Endothelial cell of umbilical vein (primary cell): ENCODE measurements around the gene TLCD3B. TPM values are rescaled to one million over a fixed set of nuclear protein-coding genes. Genes with fewer than 3 reads are reported as not detected.

Source experiments
- BruUV-seq: library from RNA; stranded (reverse); fragments of 400-500 nt; replicated peaks from 2 replicates; lab custom pipeline; 2021; lab: Mats Ljungman, UMichigan
- CTCF ChIA-PET: fragments of 300-600, 350-600 bp; sonication (Branson Sonifier 250); formaldehyde crosslinking; loops from one replicate; lab custom pipeline; 2021; ENCODE audit warnings: antibody characterized with exemption, inconsistent platforms; lab: Charles Lee
- POLR2A ChIA-PET: fragments of 300-600, 350-600 bp; sonication (Branson Sonifier 250); formaldehyde crosslinking; loops from one replicate; lab custom pipeline; 2021; ENCODE audit warnings: antibody characterized with exemption, inconsistent platforms; lab: Charles Lee
- DNase-seq: peaks from one replicate; pipeline ENCODE4 v3.0.0-alpha.2; 2011; ENCODE audit warnings: low read depth, low spot score
- FAIRE-seq: peaks from 2 replicates; lab custom pipeline; 2011; peaks lifted over from hg19 to GRCh38; lab: Jason Lieb, UNC
- H2AFZ ChIP-seq: 2 replicates; pipeline ENCODE4 v1.6.0; 2012; ENCODE audit warnings: low read depth, low read length, control low read depth, inconsistent platforms
- H3K27ac ChIP-seq: 2 replicates; pipeline ENCODE4 v1.5.1; 2011; ENCODE audit warnings: low read depth, mild to moderate bottlenecking, control low read depth, low read length, moderate library complexity; ENCODE audit not compliant: insufficient read depth
- H3K27me3 ChIP-seq, 2 experiments: 2 replicates each; pipeline versions ENCODE4 v1.6.0 to v1.6.1; 2011; ENCODE audit warnings: low read length in 2 of 2, mixed read lengths in 1 of 2; ENCODE audit not compliant: control insufficient read depth in 2 of 2, insufficient read depth in 2 of 2
- H3K36me3 ChIP-seq, 2 experiments: 2 replicates in 1 of 2; 3 replicates in 1 of 2; pipeline ENCODE4 v1.5.1; 2011; ENCODE audit warnings: low read length in 2 of 2, mild to moderate bottlenecking in 1 of 2, moderate library complexity in 1 of 2; ENCODE audit not compliant: control insufficient read depth in 2 of 2, insufficient read depth in 2 of 2; ENCODE audit errors: extremely low read depth in 1 of 2
- H3K4me1 ChIP-seq: 3 replicates; pipeline ENCODE4 v1.5.1; 2011; ENCODE audit warnings: mild to moderate bottlenecking, low read length; ENCODE audit not compliant: control insufficient read depth, insufficient read depth; ENCODE audit errors: extremely low read depth
- H3K4me2 ChIP-seq: 2 replicates; pipeline ENCODE4 v1.6.1; 2011; ENCODE audit warnings: low read length, control low read depth, mixed read lengths; ENCODE audit not compliant: insufficient read depth
- H3K4me3 ChIP-seq, 3 experiments: fragments of 200-600 bp in 1 of 3; sonication (generic), shearing (Covaris generic) in 1 of 3; replicated peaks in 1 of 3; 2 replicates each; pipeline ENCODE4 v1.5.1; 2011 to 2016; ENCODE audit warnings: control low read depth in 3 of 3, low read length in 3 of 3, mild to moderate bottlenecking in 2 of 3, inconsistent platforms in 1 of 3, low read depth in 1 of 3, moderate library complexity in 1 of 3; ENCODE audit not compliant: insufficient read depth in 1 of 3
- H3K79me2 ChIP-seq: 2 replicates; pipeline ENCODE4 v1.6.0; 2012; ENCODE audit warnings: low read length, inconsistent platforms; ENCODE audit not compliant: control insufficient read depth, insufficient read depth
- H3K9ac ChIP-seq: replicated peaks from 2 replicates; pipeline ENCODE3; 2011; ENCODE audit warnings: low read length, control low read depth; ENCODE audit not compliant: insufficient read depth; ENCODE audit errors: extremely low read depth
- H3K9me1 ChIP-seq: replicated peaks from 3 replicates; pipeline ENCODE4 v1.6.0; 2011; ENCODE audit warnings: mild to moderate bottlenecking, low read length; ENCODE audit not compliant: control insufficient read depth, insufficient read depth; ENCODE audit errors: extremely low read depth
- H3K9me3 ChIP-seq: replicated peaks from 2 replicates; pipeline ENCODE4 v1.5.1; 2012; ENCODE audit warnings: low read length, inconsistent platforms; ENCODE audit not compliant: control insufficient read depth, insufficient read depth
- H4K20me1 ChIP-seq: replicated peaks from 2 replicates; pipeline ENCODE3; 2011; ENCODE audit warnings: mild to moderate bottlenecking, low read length; ENCODE audit not compliant: control insufficient read depth, insufficient read depth; ENCODE audit errors: extremely low read depth
- CTCF ChIP-seq, 2 donors: IDR thresholded peaks; 1 replicate in 1 of 2; 2 replicates in 1 of 2; pipeline ENCODE4 v1.5.1; 2011; ENCODE audit warnings: low read length in 2 of 2, mild to moderate bottlenecking in 2 of 2, moderate library complexity in 2 of 2, control low read depth in 1 of 2, inconsistent platforms in 1 of 2, low read depth in 1 of 2; ENCODE audit not compliant: insufficient read depth in 1 of 2; ENCODE audit errors: extremely low read depth in 1 of 2
- EZH2 ChIP-seq: IDR thresholded peaks from 2 replicates; pipeline ENCODE4 v1.6.1; 2012; ENCODE audit warnings: borderline replicate concordance, low read depth, mild to moderate bottlenecking, moderate library complexity, low read length, inconsistent platforms; ENCODE audit not compliant: severe bottlenecking
- FOS ChIP-seq: IDR thresholded peaks from 2 replicates; pipeline ENCODE4 v1.6.1; 2011; ENCODE audit warnings: mild to moderate bottlenecking, low read length, moderate library complexity, borderline replicate concordance; ENCODE audit not compliant: insufficient read depth
- GATA2 ChIP-seq: IDR thresholded peaks from 2 replicates; pipeline ENCODE4 v1.7.0; 2011; ENCODE audit warnings: low read depth, mild to moderate bottlenecking, moderate library complexity, mixed read lengths, low read length; ENCODE audit not compliant: insufficient read length, insufficient read depth
- JUN ChIP-seq: IDR thresholded peaks from 2 replicates; pipeline ENCODE4 v1.6.1; 2011; ENCODE audit warnings: borderline replicate concordance, low read depth; ENCODE audit not compliant: insufficient read length, insufficient read depth
- MAX ChIP-seq: IDR thresholded peaks from 2 replicates; pipeline ENCODE4 v1.6.1; 2011; ENCODE audit not compliant: insufficient read depth, insufficient read length
- MYC ChIP-seq: IDR thresholded peaks from one replicate; pipeline ENCODE4 v1.6.1; 2011; ENCODE audit warnings: mild to moderate bottlenecking, low read depth, low read length
- POLR2A ChIP-seq: IDR thresholded peaks from 2 replicates; pipeline ENCODE4 v1.6.1; 2012; ENCODE audit warnings: low read depth, mild to moderate bottlenecking, control low read depth, low read length
- POLR2AphosphoS5 ChIP-seq: IDR thresholded peaks from 2 replicates; pipeline ENCODE4 v1.6.1; 2012; ENCODE audit warnings: low read depth, mild to moderate bottlenecking, control low read depth, low read length, moderate library complexity; ENCODE audit not compliant: insufficient read depth
- dilution Hi-C: fragments of 300-500 bp; cut with MboI; formaldehyde crosslinking; loops from one replicate; pipeline ENCODE4 v1.15.0; 2019; ENCODE audit warnings: low sequenced_read_pairs; ENCODE audit not compliant: extremely low pct_ligation_motif_present
- intact Hi-C: fragments of 100-400 bp; cut with micrococcal nuclease; formaldehyde crosslinking; loops from one replicate; pipeline ENCODE4 v1.10.0; 2022
- polyA plus RNA-seq, 4 experiments: library from polyadenylated mRNA; depleted of rRNA in 3 of 4; stranded (reverse) in 3 of 4; unstranded in 1 of 4; fragments of >200 nt; gene quantifications; 2 replicates each; pipeline versions ENCODE4 v1.2.1 to v1.2.3, GENCODE V29; 2011 to 2012; ENCODE audit warnings: missing spikeins in 1 of 4
- total RNA-seq: library from RNA; stranded (reverse); gene quantifications from 2 replicates; pipeline ENCODE4 v1.2.3, GENCODE V29; 2021

Gene TLCD3B
- total and polyA plus RNA-seq, 2 donors (not counting 3 experiments of a cell fraction or from before 2014, with no cell fraction given), result 0.37 to 0.86 TPM

GRCh38 chr16:30065102-30065942 is 34.3 kb upstream of the TLCD3B start, which contains the start of gene ALDOA:
Gene ALDOA (plus strand): TSS chr16:30065760. CDS start chr16:30066898, 1,138 bp downstream.
- FAIRE-seq, result peak; percentile 96
- no TSS peak for BruUV-seq

More at GRCh38 chr16:30065102-30065942, 34.3 kb upstream of the TLCD3B start, which contains the start of gene ALDOA:
- Histone ChIP-seq H3K9ac (peak within 1 kb of the TSS; percentile 82), H3K79me2 (peaks cover 43% of the 10 kb centered on the region), H4K20me1 (no peaks in the 10 kb centered on the region), H3K27ac (peak within 1 kb of the TSS; percentile 78), H3K27me3 (no peaks in the 10 kb centered on the region), H3K4me3 (peak within 1 kb of the TSS; percentile 71 to 95 (median 91)), H3K36me3 (peaks cover 17 to 28% of the 10 kb centered on the region in 2 experiments), H3K9me1 (no peaks in the 10 kb centered on the region), H3K4me1 (peaks cover 29% of the 10 kb centered on the region), H3K4me2 (peak within 1 kb of the TSS; percentile 91), H2AFZ (no peak within 1 kb of the TSS), H3K9me3 (no peaks in the 10 kb centered on the region)
- peak; percentile 99 for DNase-seq
- POLR2A ChIA-PET, result interaction anchor here (0.7 to 2.8 kb wide), 7 partner anchors 10 to 365 kb away, joined by 3 to 21 read pairs (median 4); partner anchors contain the start of genes DCTPP1, PPP4C, SEZ6L2 and TBX6
- intact Hi-C loops (loop anchor here (1.0 to 2.0 kb wide), 5 partner anchors 10 to 593 kb away; partner anchors contain the start of genes FBRS and PPP4C), dilution Hi-C loops (no loop called here)
- CTCF ChIA-PET, result interaction anchor here (0.9 to 4.5 kb wide), 13 partner anchors 9 to 344 kb away, joined by 3 to 53 read pairs (median 3); partner anchors contain the start of genes PPP4C, TBX6 and ZNF48
- no peak for TF ChIP-seq EZH2
- no peak for TF ChIP-seq MAX
- peak; percentile 40 for TF ChIP-seq JUN
- TF ChIP-seq GATA2, result no peak
- peak; percentile 98 for TF ChIP-seq POLR2A
- TF ChIP-seq CTCF (IDR thresholded peaks at IDR 0.05; ENCODE audit: extremely low read depth in 1 of 2, insufficient read depth in 1 of 2, low read depth in 1 of 2, low read length in 2 of 2), result no peak
- peak; percentile 88 for TF ChIP-seq POLR2AphosphoS5
- TF ChIP-seq MYC, result no peak
- peak; percentile 89 for TF ChIP-seq FOS
